IMR-90 (cell line): ENCODE results near the gene FGR. TPM values are rescaled to one million over a fixed set of nuclear protein-coding genes. Genes with fewer than 3 reads are reported as not detected.

Experiments
- ATAC-seq: fragments of 200-7000 bp; cut with Tn5 transposase; 2 replicates; pipeline ENCODE4 v1.9.1; 2020; ENCODE audit warnings: low read depth, mild to moderate bottlenecking, moderate library complexity
- BruUV-seq: library from RNA; stranded (reverse); fragments of 400-500 nt; replicated peaks from 2 replicates; lab custom pipeline; 2021; lab: Mats Ljungman, UMichigan
- CTCF ChIA-PET: fragments of 300-600 bp; formaldehyde crosslinking; extraction: SDS; loops from one replicate; lab custom pipeline; 2021; ENCODE audit warnings: antibody characterized with exemption; lab: Yijun Ruan, JAX
- POLR2A ChIA-PET: fragments of 300-600 bp; sonication (Branson Sonifier 250); formaldehyde crosslinking; loops from one replicate; lab custom pipeline; 2022; ENCODE audit warnings: antibody characterized with exemption; ENCODE audit not compliant: unreplicated experiment; lab: Charles Lee
- DNase-seq: peaks from one replicate; pipeline ENCODE4 v3.0.0; 2013
- H2AFZ ChIP-seq: replicated peaks from 2 replicates; pipeline ENCODE3; 2013; ENCODE audit warnings: low read length, mild to moderate bottlenecking; ENCODE audit not compliant: poor library complexity
- H2AK5ac ChIP-seq: 2 replicates; pipeline ENCODE4 v1.6.1; 2013; ENCODE audit warnings: low read depth, low read length, inconsistent platforms
- H2AK9ac ChIP-seq: replicated peaks from 2 replicates; pipeline ENCODE3; 2013; ENCODE audit warnings: mild to moderate bottlenecking, low read depth, low read length, moderate library complexity; ENCODE audit not compliant: poor library complexity
- H2BK120ac ChIP-seq: 2 replicates; pipeline ENCODE4 v1.6.1; 2013; ENCODE audit warnings: low read depth, low read length, inconsistent platforms
- H2BK15ac ChIP-seq: 3 replicates; pipeline ENCODE4 v1.6.1; 2013; ENCODE audit warnings: low read depth, low read length, inconsistent platforms
- H2BK20ac ChIP-seq: 2 replicates; pipeline ENCODE4 v1.6.1; 2013; ENCODE audit warnings: low read depth, mild to moderate bottlenecking, inconsistent platforms, low read length, moderate library complexity
- H2BK5ac ChIP-seq: 2 replicates; pipeline ENCODE4 v1.6.1; 2013; ENCODE audit warnings: mild to moderate bottlenecking, low read depth, low read length, inconsistent platforms; ENCODE audit not compliant: poor library complexity, severe bottlenecking
- H3K14ac ChIP-seq: replicated peaks from 2 replicates; pipeline ENCODE4 v1.6.1; 2013; ENCODE audit warnings: low read depth, low read length, inconsistent platforms
- H3K18ac ChIP-seq: 2 replicates; pipeline ENCODE4 v1.6.1; 2013; ENCODE audit warnings: low read depth, low read length, control low read depth
- H3K23ac ChIP-seq: 2 replicates; pipeline ENCODE4 v1.6.1; 2013; ENCODE audit warnings: low read depth, low read length, inconsistent platforms
- H3K27ac ChIP-seq: 2 replicates; pipeline ENCODE4 v1.5.1; 2013; ENCODE audit warnings: mild to moderate bottlenecking, control low read depth, low read length; ENCODE audit not compliant: insufficient read depth
- H3K27me3 ChIP-seq: 2 replicates; pipeline ENCODE4 v1.6.1; 2013; ENCODE audit warnings: low read length; ENCODE audit not compliant: control insufficient read depth, insufficient read depth
- H3K36me3 ChIP-seq: 2 replicates; pipeline ENCODE4 v1.6.1; 2013; ENCODE audit warnings: low read length, mixed read lengths; ENCODE audit not compliant: control insufficient read depth, insufficient read depth
- H3K4ac ChIP-seq: 2 replicates; pipeline ENCODE4 v1.6.1; 2013; ENCODE audit warnings: low read depth, low read length, inconsistent platforms
- H3K4me1 ChIP-seq: 2 replicates; pipeline ENCODE4 v1.6.1; 2013; ENCODE audit warnings: low read length, mixed read lengths; ENCODE audit not compliant: control insufficient read depth, insufficient read depth
- H3K4me2 ChIP-seq: 2 replicates; pipeline ENCODE4 v1.6.1; 2013; ENCODE audit warnings: low read depth, mild to moderate bottlenecking, control low read depth, low read length, moderate library complexity
- H3K4me3 ChIP-seq: 2 replicates; pipeline ENCODE4 v1.5.1; 2013; ENCODE audit warnings: low read depth, mild to moderate bottlenecking, control low read depth, low read length, moderate library complexity; ENCODE audit not compliant: insufficient read depth
- H3K56ac ChIP-seq: 2 replicates; pipeline ENCODE4 v1.6.1; 2013; ENCODE audit warnings: low read length, inconsistent platforms; ENCODE audit not compliant: insufficient read depth; ENCODE audit errors: extremely low read depth
- H3K79me1 ChIP-seq, 2 experiments: 2 replicates each; pipeline ENCODE4 v1.6.1; 2013; ENCODE audit warnings: low read length in 2 of 2, inconsistent platforms in 1 of 2, low read depth in 1 of 2
- H3K9ac ChIP-seq: 2 replicates; pipeline ENCODE4 v1.6.1; 2013; ENCODE audit warnings: low read depth, low read length, control low read depth
- H3K9me1 ChIP-seq: 2 replicates; pipeline ENCODE4 v1.6.1; 2013; ENCODE audit warnings: low read length, inconsistent platforms; ENCODE audit not compliant: insufficient read depth
- H3K9me3 ChIP-seq: 2 replicates; pipeline ENCODE4 v1.6.1; 2013; ENCODE audit warnings: low read length; ENCODE audit not compliant: control insufficient read depth, insufficient read depth
- H4K20me1 ChIP-seq: 2 replicates; pipeline ENCODE4 v1.6.1; 2013; ENCODE audit warnings: low read length, inconsistent platforms; ENCODE audit not compliant: insufficient read depth
- H4K5ac ChIP-seq: 2 replicates; pipeline ENCODE4 v1.6.1; 2013; ENCODE audit warnings: mild to moderate bottlenecking, low read depth, low read length, control low read depth
- H4K8ac ChIP-seq, 2 experiments: 2 replicates each; pipeline ENCODE4 v1.6.1; 2013; ENCODE audit warnings: low read depth in 2 of 2, low read length in 2 of 2, control low read depth in 1 of 2, inconsistent platforms in 1 of 2
- H4K91ac ChIP-seq: 2 replicates; pipeline ENCODE4 v1.6.1; 2013; ENCODE audit warnings: low read depth, low read length, inconsistent platforms; ENCODE audit not compliant: insufficient read depth
- CEBPB ChIP-seq: IDR thresholded peaks from 2 replicates; pipeline ENCODE4 v1.6.1; 2012; ENCODE audit warnings: low read depth, low read length, improper control_type of control experiment
- CTCF ChIP-seq: conservative IDR thresholded peaks from 2 replicates; pipeline ENCODE4 v1.5.1; 2012; ENCODE audit warnings: mild to moderate bottlenecking, low read depth, low read length, improper control_type of control experiment
- MAFK ChIP-seq: IDR thresholded peaks from 2 replicates; pipeline ENCODE4 v1.6.1; 2012; ENCODE audit warnings: low read depth, low read length, improper control_type of control experiment
- MXI1 ChIP-seq: IDR thresholded peaks from 2 replicates; pipeline ENCODE4 v1.6.1; 2012; ENCODE audit warnings: low read depth, mild to moderate bottlenecking, low read length, moderate library complexity, borderline replicate concordance
- POLR2A ChIP-seq: IDR thresholded peaks from 2 replicates; pipeline ENCODE4 v1.6.1; 2012; ENCODE audit warnings: mild to moderate bottlenecking, low read depth, low read length
- RAD21 ChIP-seq: IDR thresholded peaks from 2 replicates; pipeline ENCODE4 v1.6.1; 2012; ENCODE audit warnings: low read length, improper control_type of control experiment
- RCOR1 ChIP-seq: IDR thresholded peaks from 2 replicates; pipeline ENCODE4 v1.6.1; 2012; ENCODE audit warnings: mild to moderate bottlenecking, low read length, improper control_type of control experiment; ENCODE audit not compliant: insufficient replicate concordance
- SMC3 ChIP-seq: fragments of 150-350 bp; IDR thresholded peaks from 2 replicates; pipeline ENCODE4 v1.6.1; 2016; ENCODE audit warnings: low read depth, mild to moderate bottlenecking, antibody characterized with exemption, low read length, moderate library complexity
- WGBS, 2 experiments: methylation state at CpG; one replicate each; pipeline versions ENCODE4 v1.1.5 to v1.1.7; 2013; ENCODE audit warnings: missing lambda C conversion rate in 2 of 2; ENCODE audit not compliant: insufficient read length in 1 of 2; ENCODE audit errors: extremely low coverage in 2 of 2; 5-methylcytosine and 5-hydroxymethylcytosine counted together
- dilution Hi-C: fragments of 300-500 bp; cut with HindIII; formaldehyde crosslinking; loops from one replicate; pipeline ENCODE4 v1.14.3; 2018; ENCODE audit warnings: low sequenced_read_pairs; ENCODE audit not compliant: unreplicated experiment
- in situ Hi-C: fragments of 300-500 bp; cut with MboI; formaldehyde crosslinking; loops from 3 replicates; pipeline ENCODE4 v1.14.3; 2019; ENCODE audit warnings: low sequenced_read_pairs, inconsistent platforms, mixed read lengths
- intact Hi-C: fragments of 100-400 bp; cut with micrococcal nuclease; formaldehyde crosslinking; loops from 2 replicates; pipeline ENCODE4 v1.10.0; 2022
- polyA plus RNA-seq, 3 experiments: library from polyadenylated mRNA; depleted of rRNA; stranded (reverse); fragments of >200 nt; gene quantifications; 2 replicates each; pipeline ENCODE4 v1.2.3, GENCODE V29; 2012; ENCODE audit warnings: low replicate concordance in 1 of 3
- total RNA-seq: library from RNA; depleted of rRNA; stranded (reverse); fragments of >200 nt; gene quantifications from 2 replicates; pipeline ENCODE4 v1.2.3, GENCODE V29; 2012
- TF ChIP-seq, protein P1 (sequence below): fragments of 150-350 bp; IDR thresholded peaks from 2 replicates; pipeline ENCODE4 v1.6.1; 2016; ENCODE audit warnings: low read depth, mild to moderate bottlenecking, low read length, moderate library complexity, borderline replicate concordance

FGR gene
- total and polyA plus RNA-seq, 2 of the 4 experiments (the other 2 are of a cell fraction) = not detected

DNA sequence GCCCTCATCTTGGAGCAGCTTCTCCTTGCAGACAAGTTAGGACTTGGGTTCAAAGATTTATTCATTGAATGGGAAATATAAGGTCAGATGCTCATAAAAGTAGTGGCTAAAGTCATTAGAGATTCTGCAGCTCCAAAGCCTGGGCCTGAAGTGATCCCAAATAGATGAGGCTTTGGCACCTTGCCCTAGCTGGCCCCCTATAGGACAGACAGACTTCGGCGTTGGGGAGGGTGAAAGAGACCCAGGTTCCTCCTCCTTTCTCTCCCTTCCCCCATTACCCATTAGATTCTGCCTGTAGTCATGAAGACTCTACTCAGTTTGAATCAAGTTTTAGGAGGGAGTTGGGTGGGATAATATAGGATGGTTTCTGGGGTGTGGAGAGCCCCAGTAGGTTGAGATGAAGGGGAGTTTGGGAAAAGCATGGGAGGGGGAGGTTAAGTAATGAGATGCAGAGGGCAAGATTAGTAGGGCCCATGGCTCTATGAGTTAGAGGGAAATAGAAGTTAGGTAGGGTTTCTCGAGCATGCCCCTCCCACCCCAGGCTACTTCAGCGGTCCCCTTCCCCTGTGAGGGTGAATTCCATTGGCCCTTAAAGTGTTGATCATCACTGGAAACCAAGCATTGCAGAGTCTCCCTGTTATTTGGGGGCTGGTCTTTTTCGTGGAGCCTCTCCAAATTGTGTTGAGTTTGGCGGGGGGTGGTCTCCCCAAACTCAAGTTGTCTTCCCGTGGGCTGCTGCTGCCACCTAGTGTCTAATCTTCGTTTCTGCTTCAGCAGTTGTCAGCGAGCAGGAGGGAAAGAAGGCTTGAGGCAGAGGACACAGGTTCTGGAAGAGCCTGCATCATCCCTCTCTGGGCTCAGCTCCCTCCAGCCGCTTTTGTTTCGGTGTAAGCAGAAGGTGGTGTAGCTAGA, 28.9 kb downstream of the FGR start:
- BruUV-seq = no TSS peak
- peak overlapping the region; percentile 74 for H2AFZ ChIP-seq
- dilution Hi-C loops = no loop called here
- CTCF ChIA-PET = interaction anchor here (0.6 to 2.6 kb wide), 15 partner anchors 15 to 306 kb away, joined by 3 to 13 read pairs (median 4); no protein-coding TSS in a partner anchor
- H4K8ac ChIP-seq = no peak overlapping the region
- H3K56ac ChIP-seq = no peak overlapping the region
- H4K20me1 ChIP-seq = peaks cover 17% of the 10 kb centered on the region
- H3K9ac ChIP-seq = no peak overlapping the region
- H3K27me3 ChIP-seq = peaks cover 17% of the 10 kb centered on the region
- no peak overlapping the region for H3K18ac ChIP-seq
- no peak overlapping the region for H2BK120ac ChIP-seq
- H2BK15ac ChIP-seq = no peak overlapping the region
- H3K14ac ChIP-seq = no peak overlapping the region
- no peaks in the 10 kb centered on the region for H3K9me3 ChIP-seq
- peaks cover 0 to 15% of the 10 kb centered on the region in 2 experiments; a peak in 2 of 4 replicates for H3K79me1 ChIP-seq
- no peak overlapping the region for H2BK5ac ChIP-seq
- H3K4me2 ChIP-seq = no peak overlapping the region
- H2AK9ac ChIP-seq = peak overlapping the region; percentile 86
- TF ChIP-seq RCOR1 (no peak), POLR2A (no peak), MXI1 (no peak), CEBPB (no peak), MAFK (no peak), SMC3 (peak; percentile 79), RAD21 (peak; percentile 95), CTCF (peak; percentile 90)
- TF ChIP-seq, protein P1, sequence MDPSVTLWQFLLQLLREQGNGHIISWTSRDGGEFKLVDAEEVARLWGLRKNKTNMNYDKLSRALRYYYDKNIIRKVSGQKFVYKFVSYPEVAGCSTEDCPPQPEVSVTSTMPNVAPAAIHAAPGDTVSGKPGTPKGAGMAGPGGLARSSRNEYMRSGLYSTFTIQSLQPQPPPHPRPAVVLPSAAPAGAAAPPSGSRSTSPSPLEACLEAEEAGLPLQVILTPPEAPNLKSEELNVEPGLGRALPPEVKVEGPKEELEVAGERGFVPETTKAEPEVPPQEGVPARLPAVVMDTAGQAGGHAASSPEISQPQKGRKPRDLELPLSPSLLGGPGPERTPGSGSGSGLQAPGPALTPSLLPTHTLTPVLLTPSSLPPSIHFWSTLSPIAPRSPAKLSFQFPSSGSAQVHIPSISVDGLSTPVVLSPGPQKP = no peak
- no peak overlapping the region for H4K5ac ChIP-seq
- intact Hi-C loops = loop anchor here (1.0 kb wide), 5 partner anchors 49 to 306 kb away; partner anchors contain the start of gene GPR3
- no peaks in the 10 kb centered on the region for H3K36me3 ChIP-seq
- H3K4ac ChIP-seq = no peak overlapping the region
- peak; percentile 18 for ATAC-seq
- no peak overlapping the region for H3K23ac ChIP-seq
- no peak overlapping the region for H2BK20ac ChIP-seq
- no peak overlapping the region for H3K4me3 ChIP-seq
- WGBS, 2 experiments = no CpG with 5 or more reads among the region's 11 CpGs
- in situ Hi-C loops = loop anchor here (5.0 kb wide), 2 partner anchors 209 to 304 kb away; no protein-coding TSS in a partner anchor
- no peaks in the 10 kb centered on the region for H3K9me1 ChIP-seq
- H2AK5ac ChIP-seq = 0 out of 2 replicates have a peak overlapping the region, but pooled peaks have one; percentile 19
- no peak overlapping the region for H3K27ac ChIP-seq
- no peak overlapping the region for H4K91ac ChIP-seq
- H3K4me1 ChIP-seq = peaks cover 6% of the 10 kb centered on the region
- peak; percentile 63 for DNase-seq
- POLR2A ChIA-PET = no interaction called here
